Measurements from ENCODE around the gene CAMK1. TPM values are rescaled to one million over a fixed set of nuclear protein-coding genes. Genes with fewer than 3 reads are reported as not detected.

The CAMK1 gene
- total and polyA plus RNA-seq, 9 of the 15 experiments (the other 6 are each of a cell fraction or from before 2014, with no cell fraction given), result 0.23 to 10.7 (median 6.0) TPM

- TF ChIP-seq BDP1 (IDR thresholded peaks at IDR 0.05; ENCODE audit: insufficient read depth, insufficient read length), result no peak
- no peak for TF ChIP-seq ZBTB12 (CRISPR knock-in tag; IDR thresholded peaks at IDR 0.05)
- TF ChIP-seq HSF4 (CRISPR knock-in tag; IDR thresholded peaks at IDR 0.05; ENCODE audit: borderline replicate concordance), result no peak
- peak in 1 of 2 experiments; percentile 67; a peak in 1 of 3 replicates for TF ChIP-seq CBX3 (IDR thresholded peaks at IDR 0.05; ENCODE audit: borderline replicate concordance in 1 of 2, low read length in 2 of 2)
- TF ChIP-seq CCNT2 (IDR thresholded peaks at IDR 0.05; ENCODE audit: borderline replicate concordance, extremely low read depth, insufficient read length, low read depth, low read length), result peak; percentile 58
- no peak for TF ChIP-seq USF2 (CRISPR knock-in tag; IDR thresholded peaks at IDR 0.05)
- TF ChIP-seq, protein P1, sequence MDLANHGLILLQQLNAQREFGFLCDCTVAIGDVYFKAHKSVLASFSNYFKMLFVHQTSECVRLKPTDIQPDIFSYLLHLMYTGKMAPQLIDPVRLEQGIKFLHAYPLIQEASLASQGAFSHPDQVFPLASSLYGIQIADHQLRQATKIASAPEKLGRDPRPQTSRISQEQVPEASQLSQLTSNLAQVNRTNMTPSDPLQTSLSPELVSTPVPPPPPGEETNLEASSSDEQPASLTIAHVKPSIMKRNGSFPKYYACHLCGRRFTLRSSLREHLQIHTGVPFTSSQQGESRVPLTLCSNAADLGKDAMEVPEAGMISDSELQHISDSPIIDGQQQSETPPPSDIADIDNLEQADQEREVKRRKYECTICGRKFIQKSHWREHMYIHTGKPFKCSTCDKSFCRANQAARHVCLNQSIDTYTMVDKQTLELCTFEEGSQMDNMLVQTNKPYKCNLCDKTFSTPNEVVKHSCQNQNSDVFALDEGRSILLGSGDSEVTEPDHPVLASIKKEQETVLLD (IDR thresholded peaks at IDR 0.05), result no peak; the same call in 1 of the 2 replicates
- TF ChIP-seq MCM5 (IDR thresholded peaks at IDR 0.05; ENCODE audit: low read depth), result no peak
- TF ChIP-seq, protein P2, sequence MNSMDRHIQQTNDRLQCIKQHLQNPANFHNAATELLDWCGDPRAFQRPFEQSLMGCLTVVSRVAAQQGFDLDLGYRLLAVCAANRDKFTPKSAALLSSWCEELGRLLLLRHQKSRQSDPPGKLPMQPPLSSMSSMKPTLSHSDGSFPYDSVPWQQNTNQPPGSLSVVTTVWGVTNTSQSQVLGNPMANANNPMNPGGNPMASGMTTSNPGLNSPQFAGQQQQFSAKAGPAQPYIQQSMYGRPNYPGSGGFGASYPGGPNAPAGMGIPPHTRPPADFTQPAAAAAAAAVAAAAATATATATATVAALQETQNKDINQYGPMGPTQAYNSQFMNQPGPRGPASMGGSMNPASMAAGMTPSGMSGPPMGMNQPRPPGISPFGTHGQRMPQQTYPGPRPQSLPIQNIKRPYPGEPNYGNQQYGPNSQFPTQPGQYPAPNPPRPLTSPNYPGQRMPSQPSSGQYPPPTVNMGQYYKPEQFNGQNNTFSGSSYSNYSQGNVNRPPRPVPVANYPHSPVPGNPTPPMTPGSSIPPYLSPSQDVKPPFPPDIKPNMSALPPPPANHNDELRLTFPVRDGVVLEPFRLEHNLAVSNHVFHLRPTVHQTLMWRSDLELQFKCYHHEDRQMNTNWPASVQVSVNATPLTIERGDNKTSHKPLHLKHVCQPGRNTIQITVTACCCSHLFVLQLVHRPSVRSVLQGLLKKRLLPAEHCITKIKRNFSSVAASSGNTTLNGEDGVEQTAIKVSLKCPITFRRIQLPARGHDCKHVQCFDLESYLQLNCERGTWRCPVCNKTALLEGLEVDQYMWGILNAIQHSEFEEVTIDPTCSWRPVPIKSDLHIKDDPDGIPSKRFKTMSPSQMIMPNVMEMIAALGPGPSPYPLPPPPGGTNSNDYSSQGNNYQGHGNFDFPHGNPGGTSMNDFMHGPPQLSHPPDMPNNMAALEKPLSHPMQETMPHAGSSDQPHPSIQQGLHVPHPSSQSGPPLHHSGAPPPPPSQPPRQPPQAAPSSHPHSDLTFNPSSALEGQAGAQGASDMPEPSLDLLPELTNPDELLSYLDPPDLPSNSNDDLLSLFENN (IDR thresholded peaks at IDR 0.05; ENCODE audit: low read depth in 2 of 2, low read length in 2 of 2), result no peak
These were observed 19.8 kb downstream of the CAMK1 start, which contains the start of gene OGG1 (continued) for GRCh38 chr3:9749645-9750555.
